ENCODE measurements around the gene GPR18.

DNA sequence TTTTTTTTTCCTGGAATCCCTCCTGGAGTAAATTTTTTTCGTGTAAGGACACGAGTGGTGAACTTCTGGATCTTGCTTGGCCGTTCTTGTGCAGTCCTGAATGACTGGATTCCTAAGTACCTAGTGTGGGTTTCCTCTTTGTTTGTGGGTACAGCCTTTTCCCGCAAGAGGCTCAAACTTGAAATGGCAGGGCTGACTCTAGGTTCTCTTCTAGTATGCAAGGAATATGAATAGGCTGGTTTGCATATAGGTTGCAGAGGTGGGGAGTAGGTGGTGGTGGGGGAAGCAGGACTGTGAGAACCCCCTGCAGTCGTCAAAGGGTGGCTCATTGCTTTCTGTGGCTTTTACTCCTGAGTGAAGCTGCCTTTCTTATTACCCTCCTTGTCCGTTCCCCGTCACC lies 43.9 kb downstream of the GPR18 start:
- no peak for TF ChIP-seq POLR2A (IDR thresholded peaks at IDR 0.05)
- TF ChIP-seq, protein P1, sequence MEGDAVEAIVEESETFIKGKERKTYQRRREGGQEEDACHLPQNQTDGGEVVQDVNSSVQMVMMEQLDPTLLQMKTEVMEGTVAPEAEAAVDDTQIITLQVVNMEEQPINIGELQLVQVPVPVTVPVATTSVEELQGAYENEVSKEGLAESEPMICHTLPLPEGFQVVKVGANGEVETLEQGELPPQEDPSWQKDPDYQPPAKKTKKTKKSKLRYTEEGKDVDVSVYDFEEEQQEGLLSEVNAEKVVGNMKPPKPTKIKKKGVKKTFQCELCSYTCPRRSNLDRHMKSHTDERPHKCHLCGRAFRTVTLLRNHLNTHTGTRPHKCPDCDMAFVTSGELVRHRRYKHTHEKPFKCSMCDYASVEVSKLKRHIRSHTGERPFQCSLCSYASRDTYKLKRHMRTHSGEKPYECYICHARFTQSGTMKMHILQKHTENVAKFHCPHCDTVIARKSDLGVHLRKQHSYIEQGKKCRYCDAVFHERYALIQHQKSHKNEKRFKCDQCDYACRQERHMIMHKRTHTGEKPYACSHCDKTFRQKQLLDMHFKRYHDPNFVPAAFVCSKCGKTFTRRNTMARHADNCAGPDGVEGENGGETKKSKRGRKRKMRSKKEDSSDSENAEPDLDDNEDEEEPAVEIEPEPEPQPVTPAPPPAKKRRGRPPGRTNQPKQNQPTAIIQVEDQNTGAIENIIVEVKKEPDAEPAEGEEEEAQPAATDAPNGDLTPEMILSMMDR (IDR thresholded peaks at IDR 0.05), result no peak
